Type B pancreatic cell (in vitro differentiated cells): ENCODE measurements around the gene MAST3. TPM values are rescaled to one million over a fixed set of nuclear protein-coding genes. Genes with fewer than 3 reads are reported as not detected.

Source experiments
- DNase-seq: peaks from one replicate; pipeline ENCODE4 v3.0.0; 2021; ENCODE audit warnings: mixed read lengths; ENCODE audit not compliant: unreplicated experiment; ENCODE audit errors: extremely low spot score
- H3K27ac Mint-ChIP-seq: 2 replicates; pipeline ENCODE4 v1.8.0; 2021; ENCODE audit warnings: mild to moderate bottlenecking, mixed read lengths
- H3K27me3 Mint-ChIP-seq: 2 replicates; pipeline ENCODE4 v1.8.0; 2021; ENCODE audit warnings: mixed read lengths
- H3K36me3 Mint-ChIP-seq: 2 replicates; pipeline ENCODE4 v1.8.0; 2021; ENCODE audit warnings: mixed read lengths
- H3K4me1 Mint-ChIP-seq: one replicate; pipeline ENCODE4 v1.8.0; 2021; ENCODE audit warnings: mixed read lengths; ENCODE audit not compliant: unreplicated experiment
- H3K4me3 Mint-ChIP-seq: 2 replicates; pipeline ENCODE4 v1.8.0; 2021; ENCODE audit warnings: mild to moderate bottlenecking, mixed read lengths
- H3K9me3 Mint-ChIP-seq: 2 replicates; pipeline ENCODE4 v1.8.0; 2021; ENCODE audit warnings: mixed read lengths
- CTCF ChIP-seq: fragments of 200-600 bp; sonication (generic); conservative IDR thresholded peaks from 2 replicates; pipeline ENCODE4 v1.5.0; 2021; ENCODE audit warnings: antibody characterized with exemption, mild to moderate bottlenecking
- total RNA-seq: library from RNA; stranded (reverse); gene quantifications from 2 replicates; pipeline ENCODE4 v1.2.1, GENCODE V29; 2021; ENCODE audit warnings: low replicate concordance

Gene MAST3
- total RNA-seq, 1 donor from 2014 or later = 14.1 TPM

GRCh38 chr19:18145391-18145999 lies 47.9 kb downstream of the MAST3 start:
- H3K27ac Mint-ChIP-seq = no peak overlapping the region
- H3K27me3 Mint-ChIP-seq = no peaks in the 10 kb centered on the region
- H3K9me3 Mint-ChIP-seq = no peaks in the 10 kb centered on the region
- H3K4me3 Mint-ChIP-seq = no peak overlapping the region
- H3K4me1 Mint-ChIP-seq = no peaks in the 10 kb centered on the region
- DNase-seq = no peak
- H3K36me3 Mint-ChIP-seq = peaks cover 10% of the 10 kb centered on the region
- no peak for TF ChIP-seq CTCF

GRCh38 chr19:18147396-18147795 lies 49.8 kb downstream of the MAST3 start:
- no peak for DNase-seq
- Mint-ChIP-seq H3K27ac (no peak overlapping the region), H3K4me3 (no peak overlapping the region), H3K9me3 (no peaks in the 10 kb centered on the region), H3K36me3 (peaks cover 6% of the 10 kb centered on the region), H3K4me1 (peaks cover 4% of the 10 kb centered on the region), H3K27me3 (no peaks in the 10 kb centered on the region)
- TF ChIP-seq CTCF = no peak

- Mint-ChIP-seq H3K27me3 (no peaks in the 10 kb centered on the region), H3K4me1 (peaks cover 16% of the 10 kb centered on the region), H3K36me3 (peaks cover 6% of the 10 kb centered on the region), H3K9me3 (no peaks in the 10 kb centered on the region), H3K27ac (no peak overlapping the region), H3K4me3 (no peak overlapping the region)
- no peak for TF ChIP-seq CTCF
- no peak for DNase-seq
Observed at GRCh38 chr19:18149596-18149975, 52.0 kb downstream of the MAST3 start.

- TF ChIP-seq CTCF = no peak
- peak overlapping the region; percentile 91 for H3K4me3 Mint-ChIP-seq
- no peaks in the 10 kb centered on the region for H3K9me3 Mint-ChIP-seq
- H3K27me3 Mint-ChIP-seq = no peaks in the 10 kb centered on the region
- peaks cover 6% of the 10 kb centered on the region for H3K36me3 Mint-ChIP-seq
- peaks cover 17% of the 10 kb centered on the region for H3K4me1 Mint-ChIP-seq
- no peak for DNase-seq
- H3K27ac Mint-ChIP-seq = no peak overlapping the region
Observed at GRCh38 chr19:18150776-18151624, 53.4 kb downstream of the MAST3 start.

- Mint-ChIP-seq H3K36me3 (no peaks in the 10 kb centered on the region), H3K4me3 (peak overlapping the region; percentile 91), H3K9me3 (no peaks in the 10 kb centered on the region), H3K4me1 (peaks cover 23% of the 10 kb centered on the region), H3K27me3 (no peaks in the 10 kb centered on the region), H3K27ac (peak overlapping the region; percentile 96)
- DNase-seq = peak; percentile 95
- TF ChIP-seq CTCF = peak; percentile 82
Observed at GRCh38 chr19:18152442-18152816, 54.9 kb downstream of the MAST3 start.
